K562 (cell line): ENCODE results near the gene SHF. TPM values are rescaled to one million over a fixed set of nuclear protein-coding genes. Genes with fewer than 3 reads are reported as not detected.

Source experiments
- BHLHE40 ChIP-seq: IDR thresholded peaks from 2 replicates; pipeline ENCODE4 v1.6.1; 2011; ENCODE audit warnings: low read length, improper control_type of control experiment
- BRD9 ChIP-seq: fragments of 450-650 bp; IDR thresholded peaks from 2 replicates; pipeline ENCODE4 v1.6.1; 2018; ENCODE audit warnings: low read depth; ENCODE audit not compliant: partially characterized antibody
- HMGN3 ChIP-seq: IDR thresholded peaks from 2 replicates; pipeline ENCODE4 v1.6.1; 2011; ENCODE audit warnings: borderline replicate concordance, low read depth, mild to moderate bottlenecking, mixed read lengths, low read length; ENCODE audit not compliant: insufficient read length; ENCODE audit errors: extremely low read depth
- MIER1 ChIP-seq: fragments of 450-650 bp; IDR thresholded peaks from 2 replicates; pipeline ENCODE4 v1.6.1; 2016; ENCODE audit warnings: antibody characterized with exemption, mild to moderate bottlenecking, low read depth
- NEUROD1 ChIP-seq: fragments of 150-350 bp; IDR thresholded peaks from 2 replicates; pipeline ENCODE4 v1.6.1; 2014; ENCODE audit warnings: borderline replicate concordance, low read length, low read depth; ENCODE audit not compliant: partially characterized antibody
- NFIC ChIP-seq: fragments of 450-650 bp; IDR thresholded peaks from 2 replicates; pipeline ENCODE4 v1.6.1; 2017; ENCODE audit warnings: mild to moderate bottlenecking, inconsistent platforms
- NFYB ChIP-seq: IDR thresholded peaks from 2 replicates; pipeline ENCODE4 v1.6.1; 2011; ENCODE audit warnings: mild to moderate bottlenecking, moderate library complexity; ENCODE audit not compliant: insufficient read length; ENCODE audit errors: extremely low read depth
- PTBP1 ChIP-seq: fragments of 200-400 bp; formaldehyde crosslinking; IDR thresholded peaks from 2 replicates; pipeline ENCODE4 v1.6.1; 2017; ENCODE audit warnings: low read depth, low read length
- SETDB1 ChIP-seq: IDR thresholded peaks from one replicate; pipeline ENCODE4 v1.6.1; 2012; ENCODE audit warnings: low read length, control low read depth, inconsistent platforms
- ZNF436 ChIP-seq: fragments of 250-450, 450-650 bp; sonication (Bioruptor Pico); formaldehyde crosslinking; IDR thresholded peaks from 2 replicates; pipeline ENCODE4 v1.7.0; 2020; ENCODE audit warnings: mild to moderate bottlenecking
- polyA plus RNA-seq, 8 experiments: library from polyadenylated mRNA; depleted of rRNA in 4 of 8; stranded (reverse) in 5 of 8; unstranded in 3 of 8; fragments of >200 nt; fragmentation: Nextera tagmentation in 2 of 8; fragmentation: Illumina TruSeq in 1 of 8; extraction: Ambion mirVana in 2 of 8; extraction: Trizol in 1 of 8; gene quantifications; 2 replicates each; pipeline versions ENCODE4 v1.2.1 to v1.2.3, GENCODE V29; 2011 to 2014; ENCODE audit warnings: inconsistent platforms in 1 of 8, missing spikeins in 1 of 8
- total RNA-seq, 7 experiments: library from RNA; depleted of rRNA in 6 of 7; stranded (reverse); fragments of >200 nt in 6 of 7; fragmentation: Illumina TruSeq in 2 of 7; extraction: Trizol in 2 of 7; gene quantifications; 2 replicates each; pipeline versions ENCODE4 v1.2.1 to v1.2.3, GENCODE V29; 2011 to 2021; ENCODE audit warnings: low replicate concordance in 1 of 7
- TF ChIP-seq, protein P1 (sequence below): sonication (generic); formaldehyde crosslinking; IDR thresholded peaks from 2 replicates; pipeline ENCODE4 v1.8.1; 2023; ENCODE audit warnings: mild to moderate bottlenecking, missing genetic modification reagents
- TF ChIP-seq, protein P2 (sequence below): fragments of 250-450 bp; sonication (Bioruptor Pico); IDR thresholded peaks from 2 replicates; pipeline ENCODE4 v1.4.0; 2020; ENCODE audit warnings: mild to moderate bottlenecking, moderate library complexity, borderline replicate concordance
- TF ChIP-seq, protein P3 (sequence below): fragments of 450-650 bp; IDR thresholded peaks from 2 replicates; pipeline ENCODE4 v1.6.1; 2016; ENCODE audit warnings: mild to moderate bottlenecking
- TF ChIP-seq, protein P4 (sequence below): sonication (generic); formaldehyde crosslinking; IDR thresholded peaks from 2 replicates; pipeline ENCODE4 v1.8.0; 2022; ENCODE audit warnings: mild to moderate bottlenecking, missing genetic modification reagents
- TF ChIP-seq, protein P5 (sequence below): sonication (generic); formaldehyde crosslinking; IDR thresholded peaks from 2 replicates; pipeline ENCODE4 v1.8.0; 2022; ENCODE audit warnings: mild to moderate bottlenecking, missing genetic modification reagents
- TF ChIP-seq, protein P6 (sequence below): IDR thresholded peaks from 2 replicates; pipeline ENCODE4 v1.6.1; 2014; ENCODE audit warnings: antibody characterized with exemption

The SHF gene
- total and polyA plus RNA-seq, 9 of the 15 experiments (the other 6 are each of a cell fraction or from before 2014, with no cell fraction given), result 0.51 to 2.2 (median 0.85) TPM; not detected in 2

DNA sequence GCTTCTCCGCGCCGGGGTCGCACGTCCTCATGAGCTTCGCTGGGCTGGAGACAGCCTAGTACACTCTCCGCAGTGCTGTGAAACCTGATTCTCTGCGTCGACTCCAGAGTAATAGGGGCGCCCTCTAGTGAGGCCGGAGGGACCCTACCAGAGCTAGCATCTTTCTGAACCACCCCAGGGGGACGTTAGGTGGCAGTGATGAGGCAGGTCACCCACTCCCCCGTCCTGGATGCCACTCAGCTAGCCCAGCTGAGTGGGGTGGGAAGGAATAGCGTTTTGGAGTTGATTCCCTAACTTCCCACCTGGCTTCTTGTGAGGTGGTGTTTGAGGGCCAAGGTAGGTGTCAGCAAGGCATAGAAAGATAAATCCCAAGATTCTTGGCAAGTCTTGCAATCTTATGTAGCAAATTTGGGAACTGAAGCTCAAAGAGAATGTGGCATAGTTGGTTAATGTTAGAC lies 69.6 kb downstream of the SHF start (continued):
- no peak for TF ChIP-seq BRD9
- no peak for TF ChIP-seq SETDB1
- TF ChIP-seq HMGN3, result no peak
- peak; percentile 44 for TF ChIP-seq NEUROD1
- TF ChIP-seq, protein P1, sequence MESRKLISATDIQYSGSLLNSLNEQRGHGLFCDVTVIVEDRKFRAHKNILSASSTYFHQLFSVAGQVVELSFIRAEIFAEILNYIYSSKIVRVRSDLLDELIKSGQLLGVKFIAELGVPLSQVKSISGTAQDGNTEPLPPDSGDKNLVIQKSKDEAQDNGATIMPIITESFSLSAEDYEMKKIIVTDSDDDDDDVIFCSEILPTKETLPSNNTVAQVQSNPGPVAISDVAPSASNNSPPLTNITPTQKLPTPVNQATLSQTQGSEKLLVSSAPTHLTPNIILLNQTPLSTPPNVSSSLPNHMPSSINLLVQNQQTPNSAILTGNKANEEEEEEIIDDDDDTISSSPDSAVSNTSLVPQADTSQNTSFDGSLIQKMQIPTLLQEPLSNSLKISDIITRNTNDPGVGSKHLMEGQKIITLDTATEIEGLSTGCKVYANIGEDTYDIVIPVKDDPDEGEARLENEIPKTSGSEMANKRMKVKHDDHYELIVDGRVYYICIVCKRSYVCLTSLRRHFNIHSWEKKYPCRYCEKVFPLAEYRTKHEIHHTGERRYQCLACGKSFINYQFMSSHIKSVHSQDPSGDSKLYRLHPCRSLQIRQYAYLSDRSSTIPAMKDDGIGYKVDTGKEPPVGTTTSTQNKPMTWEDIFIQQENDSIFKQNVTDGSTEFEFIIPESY, result peak; percentile 78; the same call in 1 of the 2 replicates
- no peak for TF ChIP-seq ZNF436 (CRISPR knock-in tag)
- TF ChIP-seq, protein P2, sequence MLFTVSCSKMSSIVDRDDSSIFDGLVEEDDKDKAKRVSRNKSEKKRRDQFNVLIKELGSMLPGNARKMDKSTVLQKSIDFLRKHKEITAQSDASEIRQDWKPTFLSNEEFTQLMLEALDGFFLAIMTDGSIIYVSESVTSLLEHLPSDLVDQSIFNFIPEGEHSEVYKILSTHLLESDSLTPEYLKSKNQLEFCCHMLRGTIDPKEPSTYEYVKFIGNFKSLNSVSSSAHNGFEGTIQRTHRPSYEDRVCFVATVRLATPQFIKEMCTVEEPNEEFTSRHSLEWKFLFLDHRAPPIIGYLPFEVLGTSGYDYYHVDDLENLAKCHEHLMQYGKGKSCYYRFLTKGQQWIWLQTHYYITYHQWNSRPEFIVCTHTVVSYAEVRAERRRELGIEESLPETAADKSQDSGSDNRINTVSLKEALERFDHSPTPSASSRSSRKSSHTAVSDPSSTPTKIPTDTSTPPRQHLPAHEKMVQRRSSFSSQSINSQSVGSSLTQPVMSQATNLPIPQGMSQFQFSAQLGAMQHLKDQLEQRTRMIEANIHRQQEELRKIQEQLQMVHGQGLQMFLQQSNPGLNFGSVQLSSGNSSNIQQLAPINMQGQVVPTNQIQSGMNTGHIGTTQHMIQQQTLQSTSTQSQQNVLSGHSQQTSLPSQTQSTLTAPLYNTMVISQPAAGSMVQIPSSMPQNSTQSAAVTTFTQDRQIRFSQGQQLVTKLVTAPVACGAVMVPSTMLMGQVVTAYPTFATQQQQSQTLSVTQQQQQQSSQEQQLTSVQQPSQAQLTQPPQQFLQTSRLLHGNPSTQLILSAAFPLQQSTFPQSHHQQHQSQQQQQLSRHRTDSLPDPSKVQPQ (CRISPR knock-in tag), result no peak
- no peak for TF ChIP-seq PTBP1
- TF ChIP-seq, protein P3, sequence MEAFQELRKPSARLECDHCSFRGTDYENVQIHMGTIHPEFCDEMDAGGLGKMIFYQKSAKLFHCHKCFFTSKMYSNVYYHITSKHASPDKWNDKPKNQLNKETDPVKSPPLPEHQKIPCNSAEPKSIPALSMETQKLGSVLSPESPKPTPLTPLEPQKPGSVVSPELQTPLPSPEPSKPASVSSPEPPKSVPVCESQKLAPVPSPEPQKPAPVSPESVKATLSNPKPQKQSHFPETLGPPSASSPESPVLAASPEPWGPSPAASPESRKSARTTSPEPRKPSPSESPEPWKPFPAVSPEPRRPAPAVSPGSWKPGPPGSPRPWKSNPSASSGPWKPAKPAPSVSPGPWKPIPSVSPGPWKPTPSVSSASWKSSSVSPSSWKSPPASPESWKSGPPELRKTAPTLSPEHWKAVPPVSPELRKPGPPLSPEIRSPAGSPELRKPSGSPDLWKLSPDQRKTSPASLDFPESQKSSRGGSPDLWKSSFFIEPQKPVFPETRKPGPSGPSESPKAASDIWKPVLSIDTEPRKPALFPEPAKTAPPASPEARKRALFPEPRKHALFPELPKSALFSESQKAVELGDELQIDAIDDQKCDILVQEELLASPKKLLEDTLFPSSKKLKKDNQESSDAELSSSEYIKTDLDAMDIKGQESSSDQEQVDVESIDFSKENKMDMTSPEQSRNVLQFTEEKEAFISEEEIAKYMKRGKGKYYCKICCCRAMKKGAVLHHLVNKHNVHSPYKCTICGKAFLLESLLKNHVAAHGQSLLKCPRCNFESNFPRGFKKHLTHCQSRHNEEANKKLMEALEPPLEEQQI, result no peak
- no peak for TF ChIP-seq NFYB
- TF ChIP-seq MIER1, result no peak
- TF ChIP-seq NFIC, result no peak
- TF ChIP-seq, protein P4, sequence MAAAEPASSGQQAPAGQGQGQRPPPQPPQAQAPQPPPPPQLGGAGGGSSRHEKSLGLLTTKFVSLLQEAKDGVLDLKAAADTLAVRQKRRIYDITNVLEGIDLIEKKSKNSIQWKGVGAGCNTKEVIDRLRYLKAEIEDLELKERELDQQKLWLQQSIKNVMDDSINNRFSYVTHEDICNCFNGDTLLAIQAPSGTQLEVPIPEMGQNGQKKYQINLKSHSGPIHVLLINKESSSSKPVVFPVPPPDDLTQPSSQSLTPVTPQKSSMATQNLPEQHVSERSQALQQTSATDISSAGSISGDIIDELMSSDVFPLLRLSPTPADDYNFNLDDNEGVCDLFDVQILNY (CRISPR knock-in tag), result no peak
- TF ChIP-seq, protein P5, sequence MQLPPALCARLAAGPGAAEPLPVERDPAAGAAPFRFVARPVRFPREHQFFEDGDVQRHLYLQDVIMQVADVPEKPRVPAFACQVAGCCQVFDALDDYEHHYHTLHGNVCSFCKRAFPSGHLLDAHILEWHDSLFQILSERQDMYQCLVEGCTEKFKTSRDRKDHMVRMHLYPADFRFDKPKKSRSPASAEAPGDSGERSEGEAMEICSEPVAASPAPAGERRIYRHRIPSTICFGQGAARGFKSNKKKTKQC, result no peak
- peak; percentile 46; the same call in 1 of the 2 replicates for TF ChIP-seq BHLHE40
- TF ChIP-seq, protein P6, sequence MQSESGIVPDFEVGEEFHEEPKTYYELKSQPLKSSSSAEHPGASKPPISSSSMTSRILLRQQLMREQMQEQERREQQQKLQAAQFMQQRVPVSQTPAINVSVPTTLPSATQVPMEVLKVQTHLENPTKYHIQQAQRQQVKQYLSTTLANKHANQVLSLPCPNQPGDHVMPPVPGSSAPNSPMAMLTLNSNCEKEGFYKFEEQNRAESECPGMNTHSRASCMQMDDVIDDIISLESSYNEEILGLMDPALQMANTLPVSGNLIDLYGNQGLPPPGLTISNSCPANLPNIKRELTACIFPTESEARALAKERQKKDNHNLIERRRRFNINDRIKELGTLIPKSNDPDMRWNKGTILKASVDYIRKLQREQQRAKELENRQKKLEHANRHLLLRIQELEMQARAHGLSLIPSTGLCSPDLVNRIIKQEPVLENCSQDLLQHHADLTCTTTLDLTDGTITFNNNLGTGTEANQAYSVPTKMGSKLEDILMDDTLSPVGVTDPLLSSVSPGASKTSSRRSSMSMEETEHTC, result no peak
